GM12892 (cell line): ENCODE measurements around the gene TMEM11.

ENCODE experiments used
- POLR2AphosphoS5 ChIP-seq: IDR thresholded peaks from 2 replicates; pipeline ENCODE4 v1.6.1; 2011; ENCODE audit warnings: low read depth, low read length, control low read depth
- TAF1 ChIP-seq: IDR thresholded peaks from 2 replicates; pipeline ENCODE4 v1.6.1; 2011; ENCODE audit warnings: low read depth, mild to moderate bottlenecking, control low read depth, low read length, borderline replicate concordance

DNA sequence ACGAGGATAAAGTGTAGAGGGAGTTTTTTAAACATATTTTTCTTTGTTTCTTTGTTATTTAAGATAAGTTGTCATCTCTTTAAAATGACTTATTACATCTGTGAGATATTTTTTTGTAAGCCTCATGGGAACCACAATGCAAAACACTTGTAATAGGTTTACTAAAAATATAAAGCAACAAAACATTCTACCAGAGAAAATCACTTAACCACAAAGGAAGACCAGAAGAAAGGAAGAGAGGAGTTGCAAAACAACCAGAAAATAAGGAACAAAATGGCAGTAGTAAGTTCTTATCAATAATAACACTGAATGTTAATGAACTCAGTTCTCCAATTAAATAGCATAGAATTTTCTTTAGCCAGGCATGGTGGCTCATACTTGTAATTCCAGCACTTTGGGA is 64.3 kb downstream of the TMEM11 start:
- TF ChIP-seq TAF1 (no peak), POLR2AphosphoS5 (no peak)
